Spleen (tissue), 11 donors: ENCODE results near the gene ICAM4. TPM values are rescaled to one million over a fixed set of nuclear protein-coding genes. Genes with fewer than 3 reads are reported as not detected.

ENCODE experiments used
- DNase-seq: peaks from one replicate; pipeline ENCODE4 v3.0.0-alpha.2; 2020
- H3K27ac ChIP-seq, 8 donors: fragments of 200-600 bp; sonication (generic) in 7 of 8; 1 replicate in 4 of 8; 2 replicates in 4 of 8; pipeline versions ENCODE4 v1.5.0 to v1.8.0; 2016 to 2021; ENCODE audit warnings: inconsistent platforms in 4 of 8, mild to moderate bottlenecking in 4 of 8, moderate library complexity in 1 of 8
- H3K27me3 ChIP-seq, 7 donors: fragments of 200-600 bp; sonication (generic) in 6 of 7; replicated peaks in 1 of 7; 1 replicate in 4 of 7; 2 replicates in 3 of 7; pipeline versions ENCODE4 v1.5.0 to v1.8.0; 2016 to 2021; ENCODE audit warnings: inconsistent platforms in 3 of 7, mild to moderate bottlenecking in 1 of 7
- H3K36me3 ChIP-seq, 6 donors: fragments of 200-600 bp; sonication (generic) in 5 of 6; 1 replicate in 4 of 6; 2 replicates in 2 of 6; pipeline versions ENCODE4 v1.5.0 to v1.8.0; 2016 to 2021; ENCODE audit warnings: inconsistent platforms in 2 of 6
- H3K4me1 ChIP-seq, 6 donors: fragments of 200-600 bp; sonication (generic) in 5 of 6; 1 replicate in 3 of 6; 2 replicates in 3 of 6; pipeline versions ENCODE4 v1.5.0 to v1.8.0; 2016 to 2021; ENCODE audit warnings: inconsistent platforms in 3 of 6
- H3K4me3 ChIP-seq, 8 donors: fragments of 200-600 bp; sonication (generic) in 7 of 8; 1 replicate in 4 of 8; 2 replicates in 4 of 8; pipeline versions ENCODE4 v1.5.0 to v1.8.0; 2016 to 2021; ENCODE audit warnings: inconsistent platforms in 4 of 8, mild to moderate bottlenecking in 4 of 8, moderate library complexity in 2 of 8
- H3K9me3 ChIP-seq, 8 donors: fragments of 200-600 bp; sonication (generic) in 7 of 8; 1 replicate in 4 of 8; 2 replicates in 4 of 8; pipeline versions ENCODE4 v1.5.0 to v1.8.0; 2016 to 2021; ENCODE audit warnings: inconsistent platforms in 4 of 8
- CTCF ChIP-seq, 11 experiments: fragments of 200-600 bp in 7 of 11; fragments of 450-650 bp in 4 of 11; sonication (generic) in 4 of 11; IDR thresholded peaks in 8 of 11; conservative IDR thresholded peaks in 3 of 11; 1 replicate in 7 of 11; 2 replicates in 4 of 11; pipeline versions ENCODE4 v1.4.0 to v1.8.0; 2016 to 2021; ENCODE audit warnings: antibody characterized with exemption in 11 of 11, inconsistent platforms in 4 of 11, mild to moderate bottlenecking in 1 of 11
- POLR2A ChIP-seq, 3 donors: fragments of 450-650 bp; IDR thresholded peaks; one replicate each; pipeline ENCODE4 v1.5.1; 2017; ENCODE audit warnings: antibody characterized with exemption in 3 of 3, mild to moderate bottlenecking in 1 of 3
- POLR2AphosphoS5 ChIP-seq, 3 donors: sonication (generic); formaldehyde crosslinking; IDR thresholded peaks; one replicate each; pipeline ENCODE4 v1.5.1; 2017; ENCODE audit warnings: antibody characterized with exemption in 3 of 3
- WGBS, 5 donors: extraction: QIAGEN DNeasy Blood & Tissue Kit in 3 of 5; methylation state at CpG; one replicate each; pipeline versions ENCODE4 v1.1.5 to v1.1.7; 2013 to 2018; 5-methylcytosine and 5-hydroxymethylcytosine counted together
- intact Hi-C: fragments of 100-400 bp; cut with DNase I; formaldehyde crosslinking; loops from one replicate; pipeline ENCODE4 v1.15.0; 2023; ENCODE audit warnings: low total_unique reads
- polyA plus RNA-seq, 3 donors: library from polyadenylated mRNA; stranded (reverse); fragments of 200-250 nt; gene quantifications; one replicate each; pipeline ENCODE4 v1.2.1, GENCODE V29; 2013
- total RNA-seq, 7 donors: library from RNA; depleted of rRNA in 3 of 7; stranded (reverse); fragments of >200 nt in 3 of 7; fragmentation: NEBNext Ultra II Directional in 4 of 7; extraction: Animal tissue kit (Norgen Biotek cat#: 25700) in 4 of 7; gene quantifications; one replicate each; pipeline versions ENCODE4 v1.1.0 to v1.2.1, GENCODE V29; 2016 to 2021
- donor health status: healthy with polysubstance abuse.
- donor health status: DM: no; HTN: no; CAD: no; lungs with moderate emphysema.
- donor health status: DM: no; HTN: no; CAD: no.
- donor health status: Bipolar disorder and iron deficiency.
- donor health status: healthy.
- donor health status: DM: no; HTN: no; CAD: no.
- donor health status: DM: yes; HTN: yes; CAD: no.

ICAM4 gene
- total and polyA plus RNA-seq, 10 donors = 0.48 to 3.7 (median 1.3) TPM

- 0 to 1% (median 1%) methylated on average over 6 to 57 of the region's 57 CpGs for WGBS, 5 donors
- H3K27me3 ChIP-seq = peaks cover 20 to 94% (median 88%) of the 10 kb centered on the region in 7 donors
- peak; percentile 88 for DNase-seq
- H3K4me1 ChIP-seq = peaks cover 71 to 100% (median 94%) of the 10 kb centered on the region in 6 donors
- H3K4me3 ChIP-seq = peak overlapping the region; percentile 14 to 70 (median 43)
- no peaks in the 10 kb centered on the region for H3K9me3 ChIP-seq
- intact Hi-C loops = no loop called here
- H3K27ac ChIP-seq = peak overlapping the region in 3 of 8 donors; percentile 9 to 20 (median 19)
- H3K36me3 ChIP-seq = peaks cover 1 to 4% (median 2%) of the 10 kb centered on the region in 6 donors
- TF ChIP-seq POLR2AphosphoS5 (IDR thresholded peaks at IDR 0.05) (peak; percentile 32 to 67 (median 40)), CTCF (IDR thresholded peaks at IDR 0.05 in 8 of 11, conservative IDR thresholded peaks at IDR 0.05 in 3 of 11) (no peak)
These were observed 4.3 kb downstream of the ICAM4 start for GRCh38 chr19:10290876-10291553.

- Histone ChIP-seq H3K36me3 (no peaks in the 10 kb centered on the region), H3K4me1 (peaks cover 67 to 100% (median 90%) of the 10 kb centered on the region in 6 donors), H3K4me3 (peak overlapping the region; percentile 14 to 70 (median 43)), H3K27ac (peak overlapping the region in 4 of 8 donors; percentile 8 to 20 (median 14)), H3K27me3 (peaks cover 20 to 100% (median 95%) of the 10 kb centered on the region in 7 donors), H3K9me3 (no peaks in the 10 kb centered on the region)
- 0 to 2% (median 2%) methylated on average over 3 to 49 of the region's 49 CpGs for WGBS, 5 donors
- intact Hi-C loops = no loop called here
- DNase-seq = no peak
- no peak for TF ChIP-seq POLR2AphosphoS5 (IDR thresholded peaks at IDR 0.05)
- no peak for TF ChIP-seq POLR2A (IDR thresholded peaks at IDR 0.05)
- TF ChIP-seq CTCF (IDR thresholded peaks at IDR 0.05 in 8 of 11, conservative IDR thresholded peaks at IDR 0.05 in 3 of 11) = no peak
These were observed 4.9 kb downstream of the ICAM4 start for GRCh38 chr19:10291554-10292205.

GRCh38 chr19:10292206-10292788 lies 5.5 kb downstream of the ICAM4 start:
- H3K4me3 ChIP-seq = peak overlapping the region in 7 of 8 donors; percentile 28 to 70 (median 44)
- H3K9me3 ChIP-seq = no peaks in the 10 kb centered on the region
- peaks cover 61 to 95% (median 84%) of the 10 kb centered on the region in 6 donors for H3K4me1 ChIP-seq
- TF ChIP-seq CTCF (IDR thresholded peaks at IDR 0.05 in 8 of 11, conservative IDR thresholded peaks at IDR 0.05 in 3 of 11) (no peak), POLR2AphosphoS5 (IDR thresholded peaks at IDR 0.05) (peak in 2 of 3 donors; percentile 29 to 66)
- intact Hi-C loops = no loop called here
- H3K27me3 ChIP-seq = peaks cover 20 to 100% (median 97%) of the 10 kb centered on the region in 7 donors
- WGBS, 5 donors = 1 to 3% (median 2%) methylated on average over 22 to 45 of the region's 45 CpGs
- no peaks in the 10 kb centered on the region for H3K36me3 ChIP-seq
- H3K27ac ChIP-seq = peak overlapping the region in 4 of 8 donors; percentile 8 to 20 (median 14)
- DNase-seq = peak; percentile 91
